HG02885 (cell line): ENCODE data around the gene PGP.
"Not testable (repeated sequence)": the region's sequence is repeated elsewhere in the genome, so short reads cannot be mapped to it uniquely, and the experiment has no call there.

Experiments used
- ATAC-seq: cut with Tn5 transposase; IDR thresholded peaks from one replicate; pipeline ENCODE4 v1.9.1; 2021; ENCODE audit warnings: mild to moderate bottlenecking; ENCODE audit not compliant: unreplicated experiment, poor library complexity

Gene PGP

GRCh38 chr16:2214719-2214968 lies at the start of gene PGP:
Gene PGP, minus strand, starts transcription at chr16:2214840. Its CDS starts 63 bp downstream, at chr16:2214777.
- ATAC-seq, result peak; percentile 90

GRCh38 chr16:2263026-2263425 lies 48.4 kb upstream of the PGP start:
- not testable (repeated sequence) for ATAC-seq

- no peak for ATAC-seq
Observed at GRCh38 chr16:2260250-2260649, 45.6 kb upstream of the PGP start.

- ATAC-seq, result not testable (repeated sequence)
Observed at GRCh38 chr16:2258530-2258929, 43.9 kb upstream of the PGP start.

GRCh38 chr16:2257726-2258125 lies 43.1 kb upstream of the PGP start:
- ATAC-seq, result no peak

- ATAC-seq, result no peak
Observed at GRCh38 chr16:2256531-2257140, 42.0 kb upstream of the PGP start.

GRCh38 chr16:2253293-2253692 lies 38.7 kb upstream of the PGP start:
- ATAC-seq, result no peak

GRCh38 chr16:2252806-2253148 lies 38.1 kb upstream of the PGP start:
- ATAC-seq, result no peak

GRCh38 chr16:2251296-2252111 lies 36.9 kb upstream of the PGP start, which contains the start of gene ECI1:
Gene ECI1, minus strand, starts transcription at chr16:2251587. Its CDS starts 21 bp downstream, at chr16:2251566.
- ATAC-seq, result peak; percentile 88

- no peak for ATAC-seq
Observed at GRCh38 chr16:2250652-2251295, 36.1 kb upstream of the PGP start.

- ATAC-seq, result no peak
Observed at GRCh38 chr16:2246301-2246885, 31.8 kb upstream of the PGP start.

GRCh38 chr16:2244926-2245795 lies 30.5 kb upstream of the PGP start:
- ATAC-seq, result no peak

GRCh38 chr16:2244301-2244700 lies 29.7 kb upstream of the PGP start:
- ATAC-seq, result no peak

- ATAC-seq, result no peak
Observed at GRCh38 chr16:2243781-2244180, 29.1 kb upstream of the PGP start.

- ATAC-seq, result no peak
Observed at GRCh38 chr16:2243031-2243528, 28.4 kb upstream of the PGP start.

GRCh38 chr16:2242598-2242997 lies 28.0 kb upstream of the PGP start:
- ATAC-seq, result no peak

- not testable (repeated sequence) for ATAC-seq
Observed at GRCh38 chr16:2240331-2240730, 25.7 kb upstream of the PGP start.

GRCh38 chr16:2238838-2239675 lies 24.4 kb upstream of the PGP start:
- ATAC-seq, result no peak

- no peak for ATAC-seq
Observed at GRCh38 chr16:2238150-2238837, 23.7 kb upstream of the PGP start.
